GM10266 (cell line): ENCODE data around the gene MESP1.

ENCODE experiments used
- DNase-seq: peaks from one replicate; pipeline ENCODE4 v3.0.0; 2012; ENCODE audit errors: extremely low spot score
- CTCF ChIP-seq: IDR thresholded peaks from 2 replicates; pipeline ENCODE4 v1.5.1; 2012; ENCODE audit warnings: mild to moderate bottlenecking, low read depth; ENCODE audit not compliant: control insufficient read depth, insufficient read depth; ENCODE audit errors: missing control alignments

MESP1 gene

GRCh38 chr15:89778861-89779260, 27.8 kb upstream of the MESP1 start:
- no peak for DNase-seq
- TF ChIP-seq CTCF, result no peak

- DNase-seq, result no peak
- TF ChIP-seq CTCF, result no peak
Observed at GRCh38 chr15:89777782-89778380, 26.8 kb upstream of the MESP1 start.

GRCh38 chr15:89777073-89777751, 26.2 kb upstream of the MESP1 start:
- no peak for DNase-seq
- TF ChIP-seq CTCF, result no peak

GRCh38 chr15:89776274-89777072, 25.4 kb upstream of the MESP1 start, which contains the start of gene MESP2:
MESP2 (plus strand) TSS chr15:89776332; CDS start chr15:89776358, 26 bp downstream.
- DNase-seq, result peak; percentile 89
- no peak for TF ChIP-seq CTCF

- DNase-seq, result no peak
- TF ChIP-seq CTCF, result no peak
Observed at GRCh38 chr15:89775815-89776214, 24.8 kb upstream of the MESP1 start.

GRCh38 chr15:89774492-89774891, 23.4 kb upstream of the MESP1 start:
- no peak for TF ChIP-seq CTCF

More at GRCh38 chr15:89774492-89774891, 23.4 kb upstream of the MESP1 start:
- DNase-seq, result no peak
